HepG2 (cell line): Measurements from ENCODE around the gene TEX14. TPM values are rescaled to one million over a fixed set of nuclear protein-coding genes. Genes with fewer than 3 reads are reported as not detected.

Experiments used
- ARID2 ChIP-seq: sonication (generic); formaldehyde crosslinking; IDR thresholded peaks from 2 replicates; pipeline ENCODE4 v1.8.1; 2022; ENCODE audit warnings: mild to moderate bottlenecking, missing genetic modification reagents, borderline replicate concordance
- ATF7 ChIP-seq, 2 experiments: fragments of 450-650 bp in 1 of 2; sonication (generic) in 1 of 2; formaldehyde crosslinking in 1 of 2; IDR thresholded peaks; 2 replicates each; pipeline versions ENCODE4 v1.4.0 to v1.6.1; 2016 to 2020; ENCODE audit warnings: antibody characterized with exemption in 1 of 2, mild to moderate bottlenecking in 1 of 2, missing genetic modification reagents in 1 of 2
- ATRX ChIP-seq: sonication (generic); formaldehyde crosslinking; IDR thresholded peaks from 2 replicates; pipeline ENCODE4 v1.4.0; 2020; ENCODE audit warnings: missing genetic modification reagents, borderline replicate concordance
- BATF2 ChIP-seq: sonication (generic); formaldehyde crosslinking; IDR thresholded peaks from 2 replicates; pipeline ENCODE4 v1.8.0; 2022; ENCODE audit warnings: mild to moderate bottlenecking, missing genetic modification reagents, moderate library complexity
- CC2D1A ChIP-seq: sonication (generic); formaldehyde crosslinking; IDR thresholded peaks from 2 replicates; pipeline ENCODE4 v1.8.1; 2023; ENCODE audit warnings: mild to moderate bottlenecking, missing genetic modification reagents
- CREB1 ChIP-seq, 2 experiments: fragments of 450-650 bp in 1 of 2; IDR thresholded peaks; 2 replicates each; pipeline ENCODE4 v1.6.1; 2016 to 2017; ENCODE audit warnings: control low read depth in 1 of 2, mild to moderate bottlenecking in 1 of 2, missing compliant biosample characterization in 1 of 2, missing genetic modification characterization in 1 of 2
- E2F1 ChIP-seq: sonication (generic); formaldehyde crosslinking; IDR thresholded peaks from 2 replicates; pipeline ENCODE4 v1.5.0; 2020; ENCODE audit warnings: missing genetic modification reagents
- KDM1A ChIP-seq: IDR thresholded peaks from 2 replicates; pipeline ENCODE4 v1.6.1; 2016; ENCODE audit warnings: missing compliant biosample characterization
- KDM4B ChIP-seq: sonication (generic); formaldehyde crosslinking; IDR thresholded peaks from 2 replicates; pipeline ENCODE4 v1.4.0; 2020; ENCODE audit warnings: missing genetic modification reagents
- KDM5A ChIP-seq: fragments of 200-600 bp; sonication (generic); IDR thresholded peaks from 2 replicates; pipeline ENCODE4 v1.7.0; 2018; ENCODE audit warnings: antibody characterized with exemption, mild to moderate bottlenecking, low read length, borderline replicate concordance
- MAF1 ChIP-seq: sonication (generic); formaldehyde crosslinking; IDR thresholded peaks from 2 replicates; pipeline ENCODE4 v1.5.0; 2020; ENCODE audit warnings: missing genetic modification reagents, borderline replicate concordance
- MEIS1 ChIP-seq: sonication (generic); formaldehyde crosslinking; IDR thresholded peaks from 2 replicates; pipeline ENCODE4 v1.9.0; 2021; ENCODE audit warnings: mild to moderate bottlenecking, missing genetic modification reagents, moderate library complexity, borderline replicate concordance
- MIER3 ChIP-seq: IDR thresholded peaks from 2 replicates; pipeline ENCODE4 v1.6.1; 2016; ENCODE audit warnings: missing compliant biosample characterization, borderline replicate concordance
- PHF21A ChIP-seq: sonication (generic); formaldehyde crosslinking; IDR thresholded peaks from 2 replicates; pipeline ENCODE4 v1.5.0; 2020; ENCODE audit warnings: mild to moderate bottlenecking, missing genetic modification reagents
- RCOR2 ChIP-seq: IDR thresholded peaks from 2 replicates; pipeline ENCODE4 v1.6.1; 2016; ENCODE audit warnings: missing biosample characterization, missing genetic modification reagents
- RFX3 ChIP-seq: IDR thresholded peaks from 2 replicates; pipeline ENCODE4 v1.6.1; 2016; ENCODE audit warnings: missing biosample characterization, missing genetic modification reagents
- XRCC5 ChIP-seq: fragments of 200-400 bp; formaldehyde crosslinking; optimal IDR thresholded peaks from 2 replicates; pipeline ENCODE3; 2017; ENCODE audit warnings: mild to moderate bottlenecking, low read length
- ZBTB10 ChIP-seq: sonication (generic); formaldehyde crosslinking; IDR thresholded peaks from 2 replicates; pipeline ENCODE4 v1.4.0; 2020; ENCODE audit warnings: missing genetic modification reagents, borderline replicate concordance
- ZFX ChIP-seq: sonication (generic); formaldehyde crosslinking; IDR thresholded peaks from 2 replicates; pipeline ENCODE4 v1.4.0; 2020; ENCODE audit warnings: mild to moderate bottlenecking, low read depth, missing genetic modification reagents, moderate library complexity
- ZNF143 ChIP-seq: sonication (generic); formaldehyde crosslinking; IDR thresholded peaks from 2 replicates; pipeline ENCODE4 v1.4.0; 2020; ENCODE audit warnings: missing genetic modification reagents
- ZNF878 ChIP-seq: sonication (generic); formaldehyde crosslinking; IDR thresholded peaks from 2 replicates; pipeline ENCODE4 v1.8.1; 2023; ENCODE audit warnings: mild to moderate bottlenecking, missing genetic modification reagents, moderate library complexity
- ZSCAN31 ChIP-seq: sonication (generic); formaldehyde crosslinking; IDR thresholded peaks from 2 replicates; pipeline ENCODE4 v1.5.0; 2020; ENCODE audit warnings: low read depth, mild to moderate bottlenecking, missing genetic modification reagents
- polyA plus RNA-seq, 8 experiments: library from polyadenylated mRNA; depleted of rRNA in 3 of 8; stranded (reverse) in 7 of 8; unstranded in 1 of 8; fragments of >200 nt; fragmentation: Illumina TruSeq in 4 of 8; extraction: Trizol in 4 of 8; gene quantifications; 2 replicates each; pipeline versions ENCODE4 v1.2.1 to v1.2.3, GENCODE V29; 2011 to 2016; ENCODE audit warnings: low read depth in 4 of 8, missing spikeins in 1 of 8, mixed read lengths in 1 of 8; ENCODE audit not compliant: insufficient read depth in 1 of 8
- total RNA-seq, 5 experiments: library from RNA; depleted of rRNA; stranded (reverse); fragments of >200 nt; fragmentation: Illumina TruSeq; extraction: Trizol; gene quantifications; 2 replicates each; pipeline ENCODE4 v1.2.3, GENCODE V29; 2016; ENCODE audit warnings: low read depth in 1 of 5
- TF ChIP-seq, protein P1 (sequence below): fragments of 450-650 bp; IDR thresholded peaks from 2 replicates; pipeline ENCODE4 v1.6.1; 2016

The TEX14 gene
- total and polyA plus RNA-seq, 2 of the 13 experiments (the other 11 are each of a cell fraction or from before 2014, with no cell fraction given) = 0.04 to 0.07 TPM

DNA sequence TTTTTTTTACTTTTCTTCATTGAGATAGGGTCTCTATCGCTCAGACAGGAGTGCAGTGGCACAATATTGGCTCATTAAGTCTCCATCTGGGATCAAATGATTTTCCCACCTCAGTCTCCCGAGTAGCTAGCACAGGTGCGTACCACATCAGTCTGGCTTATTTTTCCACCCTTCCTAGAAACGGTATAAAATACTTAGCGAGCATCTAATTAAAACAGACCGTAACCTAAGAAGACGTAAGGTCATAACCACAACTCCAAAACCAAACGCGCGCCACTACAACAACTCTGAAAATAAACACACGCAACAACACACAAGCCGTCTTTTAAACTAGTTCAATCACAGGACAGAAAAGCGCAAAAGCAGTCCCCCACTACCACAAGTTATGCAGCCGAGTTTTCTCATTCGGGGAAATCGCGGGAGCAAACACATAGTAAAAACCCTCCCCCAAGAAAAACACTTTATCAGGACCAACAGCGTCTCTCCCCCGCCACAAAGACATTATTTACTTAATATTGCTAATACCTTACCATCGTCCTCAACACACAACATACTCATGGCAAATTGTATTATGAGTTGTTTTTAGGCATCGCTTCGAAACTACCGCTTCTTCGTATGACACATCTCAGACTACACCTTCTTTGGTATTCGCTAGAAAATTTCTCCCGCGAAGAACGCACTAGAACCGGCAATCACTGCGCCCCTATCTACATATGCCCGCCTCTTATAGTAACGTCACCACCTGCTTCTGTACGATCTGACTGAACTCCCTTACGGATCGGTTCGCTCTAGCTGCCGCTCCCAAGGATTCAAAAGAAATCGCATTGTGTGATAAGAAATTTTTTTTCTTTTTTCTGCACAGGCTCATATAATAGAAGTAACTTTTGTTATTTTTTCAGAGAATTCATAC, 32.8 kb downstream of the TEX14 start (continued):
- TF ChIP-seq ZBTB10 (CRISPR knock-in tag) (peak; percentile 91), ZSCAN31 (peak; percentile 81; the same call in 1 of the 2 replicates), CREB1 (IDR thresholded peaks at IDR 0.05) (peak; percentile 86), CREB1 (CRISPR knock-in tag; IDR thresholded peaks at IDR 0.05) (peak; percentile 95), ZFX (0 out of 2 replicates have a peak, but pooled peaks have one; percentile 19), KDM1A (CRISPR knock-in tag) (no peak), KDM4B (peak; percentile 87), E2F1 (CRISPR knock-in tag) (no peak; the same call in none of the 2 replicates), RCOR2 (CRISPR knock-in tag) (peak; percentile 83), MEIS1 (CRISPR knock-in tag) (no peak), PHF21A (CRISPR knock-in tag) (peak; percentile 86), RFX3 (CRISPR knock-in tag) (peak; percentile 49), ZNF878 (CRISPR knock-in tag) (peak; percentile 92; the same call in 1 of the 2 replicates), ATF7 (IDR thresholded peaks at IDR 0.05) (peak; percentile 38), ATF7 (CRISPR knock-in tag; IDR thresholded peaks at IDR 0.05) (no peak), ARID2 (peak; percentile 97), ZNF143 (peak; percentile 96), MIER3 (CRISPR knock-in tag) (peak; percentile 98; the same call in 1 of the 2 replicates), ATRX (CRISPR knock-in tag) (peak; percentile 76; the same call in 1 of the 2 replicates), XRCC5 (no peak), BATF2 (CRISPR knock-in tag) (0 out of 2 replicates have a peak, but pooled peaks have one; percentile 43), KDM5A (no peak), MAF1 (peak; percentile 85; the same call in 1 of the 2 replicates), CC2D1A (CRISPR knock-in tag) (peak; percentile 54; the same call in 1 of the 2 replicates)
- TF ChIP-seq, protein P1, sequence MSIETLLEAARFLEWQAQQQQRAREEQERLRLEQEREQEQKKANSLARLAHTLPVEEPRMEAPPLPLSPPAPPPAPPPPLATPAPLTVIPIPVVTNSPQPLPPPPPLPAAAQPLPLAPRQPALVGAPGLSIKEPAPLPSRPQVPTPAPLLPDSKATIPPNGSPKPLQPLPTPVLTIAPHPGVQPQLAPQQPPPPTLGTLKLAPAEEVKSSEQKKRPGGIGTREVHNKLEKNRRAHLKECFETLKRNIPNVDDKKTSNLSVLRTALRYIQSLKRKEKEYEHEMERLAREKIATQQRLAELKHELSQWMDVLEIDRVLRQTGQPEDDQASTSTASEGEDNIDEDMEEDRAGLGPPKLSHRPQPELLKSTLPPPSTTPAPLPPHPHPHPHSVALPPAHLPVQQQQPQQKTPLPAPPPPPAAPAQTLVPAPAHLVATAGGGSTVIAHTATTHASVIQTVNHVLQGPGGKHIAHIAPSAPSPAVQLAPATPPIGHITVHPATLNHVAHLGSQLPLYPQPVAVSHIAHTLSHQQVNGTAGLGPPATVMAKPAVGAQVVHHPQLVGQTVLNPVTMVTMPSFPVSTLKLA = no peak
